Breast epithelium (tissue), 4 donors: ENCODE data around the gene PRKAR1B. TPM values are rescaled to one million over a fixed set of nuclear protein-coding genes. Genes with fewer than 3 reads are reported as not detected.

Experiments
- DNase-seq, 2 donors: peaks; one replicate each; pipeline ENCODE4 v3.0.0-alpha.2; 2019; ENCODE audit warnings: low spot score in 2 of 2
- H3K27ac ChIP-seq, 2 donors: fragments of 200-600 bp; sonication (generic) in 1 of 2; one replicate each; pipeline ENCODE4 v1.5.1; 2016 to 2019; ENCODE audit warnings: mild to moderate bottlenecking in 1 of 2
- H3K27me3 ChIP-seq, 2 donors: fragments of 200-600 bp; sonication (generic) in 1 of 2; one replicate each; pipeline versions ENCODE4 v1.5.1 to v1.6.0; 2017 to 2019; ENCODE audit warnings: control low read depth in 1 of 2, mild to moderate bottlenecking in 1 of 2
- H3K36me3 ChIP-seq: fragments of 200-600 bp; one replicate; pipeline ENCODE4 v1.5.1; 2019
- H3K4me1 ChIP-seq, 2 donors: fragments of 200-600 bp; sonication (generic); one replicate each; pipeline ENCODE4 v1.5.1; 2016 to 2019; ENCODE audit warnings: control low read depth in 1 of 2
- H3K4me3 ChIP-seq, 3 donors: fragments of 200-600 bp; sonication (generic); 1 replicate in 2 of 3; 2 replicates in 1 of 3; pipeline ENCODE4 v1.5.1; 2016 to 2019; ENCODE audit warnings: mild to moderate bottlenecking in 3 of 3, moderate library complexity in 2 of 3
- H3K9me3 ChIP-seq, 2 donors: fragments of 200-600 bp; sonication (generic) in 1 of 2; one replicate each; pipeline ENCODE4 v1.5.1; 2016 to 2019; ENCODE audit warnings: control low read depth in 1 of 2
- CTCF ChIP-seq, 3 donors: fragments of 450-650 bp; IDR thresholded peaks; one replicate each; pipeline ENCODE4 v1.5.1; 2016 to 2017; ENCODE audit warnings: antibody characterized with exemption in 3 of 3, mild to moderate bottlenecking in 3 of 3, moderate library complexity in 3 of 3
- POLR2A ChIP-seq: fragments of 450-650 bp; IDR thresholded peaks from one replicate; pipeline ENCODE4 v1.6.1; 2016; ENCODE audit warnings: antibody characterized with exemption, mild to moderate bottlenecking, moderate library complexity
- POLR2AphosphoS5 ChIP-seq, 3 donors: sonication (generic); formaldehyde crosslinking; IDR thresholded peaks; one replicate each; pipeline ENCODE4 v1.6.1; 2017; ENCODE audit warnings: antibody characterized with exemption in 3 of 3
- intact Hi-C: fragments of 100-400 bp; cut with DNase I; formaldehyde crosslinking; loops from one replicate; pipeline ENCODE4 v1.15.1; 2023; ENCODE audit warnings: low total_unique reads
- total RNA-seq, 3 donors: library from RNA; depleted of rRNA; stranded (reverse); fragments of >200 nt; gene quantifications; one replicate each; pipeline ENCODE4 v1.1.0, GENCODE V29; 2016

PRKAR1B gene
- total RNA-seq, 3 donors from 2014 or later = 3.7 to 10.5 (median 7.9) TPM

GRCh38 chr7:631291-631711 lies 95.8 kb downstream of the PRKAR1B start:
- no peak for DNase-seq
- Histone ChIP-seq H3K27me3 (no peaks in the 10 kb centered on the region), H3K4me1 (no peaks in the 10 kb centered on the region), H3K9me3 (peaks cover 0 to 2% of the 10 kb centered on the region in 2 donors), H3K4me3 (no peak overlapping the region), H3K27ac (no peak overlapping the region), H3K36me3 (no peaks in the 10 kb centered on the region)
- intact Hi-C loops = no loop called here
- TF ChIP-seq POLR2A (no peak), POLR2AphosphoS5 (IDR thresholded peaks at IDR 0.05) (no peak), CTCF (IDR thresholded peaks at IDR 0.05) (no peak)

GRCh38 chr7:630539-630938 lies 96.5 kb downstream of the PRKAR1B start:
- Histone ChIP-seq H3K36me3 (no peaks in the 10 kb centered on the region), H3K4me3 (no peak overlapping the region), H3K27me3 (no peaks in the 10 kb centered on the region), H3K4me1 (no peaks in the 10 kb centered on the region), H3K9me3 (peaks cover 1 to 10% of the 10 kb centered on the region in 2 donors), H3K27ac (no peak overlapping the region)
- DNase-seq = no peak
- intact Hi-C loops = no loop called here
- TF ChIP-seq CTCF (IDR thresholded peaks at IDR 0.05) (no peak), POLR2AphosphoS5 (IDR thresholded peaks at IDR 0.05) (no peak), POLR2A (no peak)

- no peak for TF ChIP-seq CTCF (IDR thresholded peaks at IDR 0.05)
- no peak for TF ChIP-seq POLR2A
- TF ChIP-seq POLR2AphosphoS5 (IDR thresholded peaks at IDR 0.05) = no peak
Observed at GRCh38 chr7:630111-630511, 97.0 kb downstream of the PRKAR1B start.

GRCh38 chr7:628826-629225 lies 98.3 kb downstream of the PRKAR1B start:
- H3K4me3 ChIP-seq = no peak overlapping the region
- H3K9me3 ChIP-seq = peaks cover 6 to 15% of the 10 kb centered on the region in 2 donors
- no peak overlapping the region for H3K27ac ChIP-seq
- TF ChIP-seq POLR2AphosphoS5 (IDR thresholded peaks at IDR 0.05) (no peak), POLR2A (no peak), CTCF (IDR thresholded peaks at IDR 0.05) (no peak)
- no peaks in the 10 kb centered on the region for H3K27me3 ChIP-seq
- H3K4me1 ChIP-seq = no peaks in the 10 kb centered on the region
- DNase-seq = no peak
- intact Hi-C loops = no loop called here
- no peaks in the 10 kb centered on the region for H3K36me3 ChIP-seq

More at GRCh38 chr7:630111-630511, 97.0 kb downstream of the PRKAR1B start:
- Histone ChIP-seq H3K27ac (no peak overlapping the region), H3K27me3 (no peaks in the 10 kb centered on the region), H3K36me3 (no peaks in the 10 kb centered on the region), H3K4me1 (no peaks in the 10 kb centered on the region), H3K4me3 (no peak overlapping the region), H3K9me3 (peaks cover 5 to 14% of the 10 kb centered on the region in 2 donors)
- DNase-seq = no peak
- intact Hi-C loops = no loop called here

- no peak overlapping the region for H3K27ac ChIP-seq
- no peak for TF ChIP-seq POLR2A
- TF ChIP-seq POLR2AphosphoS5 (IDR thresholded peaks at IDR 0.05) = no peak
- no peak for TF ChIP-seq CTCF (IDR thresholded peaks at IDR 0.05)
- intact Hi-C loops = no loop called here
- DNase-seq = no peak
- H3K27me3 ChIP-seq = no peaks in the 10 kb centered on the region
- no peak overlapping the region for H3K4me3 ChIP-seq
- H3K36me3 ChIP-seq = no peaks in the 10 kb centered on the region
- peaks cover 6 to 15% of the 10 kb centered on the region in 2 donors for H3K9me3 ChIP-seq
- H3K4me1 ChIP-seq = no peaks in the 10 kb centered on the region
Observed at GRCh38 chr7:628402-628763, 98.7 kb downstream of the PRKAR1B start.
